Loucy (cell line): ENCODE measurements around the gene SGPL1.

Experiments
- H2AFZ ChIP-seq: fragments of 200-600 bp; sonication (generic); 2 replicates; pipeline ENCODE4 v1.6.0; 2016; ENCODE audit warnings: antibody characterized with exemption, mild to moderate bottlenecking, low read length, moderate library complexity
- H3F3A ChIP-seq: fragments of 200-600 bp; 2 replicates; pipeline ENCODE4 v1.6.0; 2016; ENCODE audit warnings: antibody characterized with exemption, low read depth, mild to moderate bottlenecking
- H3K27me3 ChIP-seq: fragments of 200-600 bp; sonication (generic); 2 replicates; pipeline ENCODE4 v1.6.1; 2014; ENCODE audit warnings: low read length, mild to moderate bottlenecking; ENCODE audit not compliant: insufficient read depth, poor library complexity, severe bottlenecking
- H3K36me3 ChIP-seq: fragments of 200-600 bp; sonication (generic); 2 replicates; pipeline ENCODE4 v1.6.1; 2016; ENCODE audit warnings: low read length; ENCODE audit not compliant: insufficient read depth
- H3K4me1 ChIP-seq: fragments of 200-600 bp; sonication (generic); 2 replicates; pipeline ENCODE4 v1.5.1; 2014; ENCODE audit warnings: low read length, mild to moderate bottlenecking; ENCODE audit not compliant: insufficient read depth, poor library complexity, severe bottlenecking
- H3K4me2 ChIP-seq: fragments of 200-600 bp; sonication (generic); 2 replicates; pipeline ENCODE4 v1.6.0; 2014; ENCODE audit warnings: antibody characterized with exemption, low read length, low read depth, mild to moderate bottlenecking; ENCODE audit not compliant: poor library complexity, severe bottlenecking
- H3K4me3 ChIP-seq: fragments of 200-600 bp; sonication (generic); 2 replicates; pipeline ENCODE4 v1.5.1; 2014; ENCODE audit warnings: low read length, mild to moderate bottlenecking, mixed read lengths; ENCODE audit not compliant: poor library complexity, severe bottlenecking
- H3K79me2 ChIP-seq: fragments of 200-600 bp; sonication (generic); 2 replicates; pipeline ENCODE4 v1.6.1; 2014; ENCODE audit warnings: low read length; ENCODE audit not compliant: insufficient read depth
- H3K9ac ChIP-seq: fragments of 200-600 bp; sonication (generic); 2 replicates; pipeline ENCODE4 v1.6.0; 2014; ENCODE audit warnings: mild to moderate bottlenecking, low read depth, low read length, moderate library complexity; ENCODE audit not compliant: poor library complexity, severe bottlenecking
- H3K9me2 ChIP-seq: fragments of 200-600 bp; sonication (generic); replicated peaks from 2 replicates; pipeline ENCODE4 v1.6.1; 2016; ENCODE audit warnings: low read depth, low read length, mixed read lengths
- H3K9me3 ChIP-seq: fragments of 200-600 bp; sonication (generic); 2 replicates; pipeline ENCODE4 v1.6.1; 2014; ENCODE audit warnings: mild to moderate bottlenecking, antibody characterized with exemption, low read length, low read depth; ENCODE audit not compliant: insufficient read depth
- H4K20me1 ChIP-seq: fragments of 200-600 bp; sonication (generic); 2 replicates; pipeline ENCODE4 v1.6.0; 2014; ENCODE audit warnings: antibody characterized with exemption, low read length, mild to moderate bottlenecking; ENCODE audit not compliant: insufficient read depth, poor library complexity, severe bottlenecking
- CTCF ChIP-seq: fragments of 200-600 bp; sonication (generic); conservative IDR thresholded peaks from 2 replicates; pipeline ENCODE4 v1.5.1; 2014; ENCODE audit warnings: mild to moderate bottlenecking, antibody characterized with exemption, low read length
- EZH2phosphoT487 ChIP-seq: fragments of 200-600 bp; IDR thresholded peaks from 2 replicates; pipeline ENCODE4 v1.6.1; 2018; ENCODE audit warnings: antibody characterized with exemption, mild to moderate bottlenecking, moderate library complexity, borderline replicate concordance

SGPL1 gene

GRCh38 chr10:70778267-70778924 lies 37.4 kb upstream of the SGPL1 start:
- no peak overlapping the region for H3K4me2 ChIP-seq
- H4K20me1 ChIP-seq, result no peaks in the 10 kb centered on the region
- no peaks in the 10 kb centered on the region for H3K9me2 ChIP-seq
- H3K4me1 ChIP-seq, result peaks cover 14% of the 10 kb centered on the region
- no peaks in the 10 kb centered on the region for H3K27me3 ChIP-seq
- H2AFZ ChIP-seq, result no peak overlapping the region
- no peak overlapping the region for H3K9ac ChIP-seq
- no peaks in the 10 kb centered on the region for H3K79me2 ChIP-seq
- no peak overlapping the region for H3K4me3 ChIP-seq
- no peaks in the 10 kb centered on the region for H3K36me3 ChIP-seq
- no peaks in the 10 kb centered on the region for H3F3A ChIP-seq
- H3K9me3 ChIP-seq, result no peaks in the 10 kb centered on the region
- TF ChIP-seq CTCF (no peak), EZH2phosphoT487 (no peak)

GRCh38 chr10:70779088-70779487 lies 36.7 kb upstream of the SGPL1 start:
- H3K9ac ChIP-seq, result no peak overlapping the region
- H3K4me1 ChIP-seq, result peaks cover 16% of the 10 kb centered on the region
- no peaks in the 10 kb centered on the region for H3F3A ChIP-seq
- no peak overlapping the region for H3K4me2 ChIP-seq
- no peak overlapping the region for H2AFZ ChIP-seq
- no peak overlapping the region for H3K4me3 ChIP-seq
- TF ChIP-seq CTCF, result no peak
- no peak for TF ChIP-seq EZH2phosphoT487
- H3K79me2 ChIP-seq, result no peaks in the 10 kb centered on the region
- H3K36me3 ChIP-seq, result no peaks in the 10 kb centered on the region
- H4K20me1 ChIP-seq, result no peaks in the 10 kb centered on the region
- no peaks in the 10 kb centered on the region for H3K27me3 ChIP-seq
- H3K9me3 ChIP-seq, result no peaks in the 10 kb centered on the region
- H3K9me2 ChIP-seq, result no peaks in the 10 kb centered on the region

- Histone ChIP-seq H3K36me3 (no peaks in the 10 kb centered on the region), H3K4me1 (peaks cover 21% of the 10 kb centered on the region), H3K4me3 (no peak overlapping the region), H3K27me3 (no peaks in the 10 kb centered on the region), H3K9ac (no peak overlapping the region), H3K79me2 (no peaks in the 10 kb centered on the region), H3F3A (no peaks in the 10 kb centered on the region), H3K4me2 (no peak overlapping the region), H2AFZ (no peak overlapping the region), H4K20me1 (no peaks in the 10 kb centered on the region), H3K9me2 (no peaks in the 10 kb centered on the region), H3K9me3 (no peaks in the 10 kb centered on the region)
- TF ChIP-seq CTCF (no peak), EZH2phosphoT487 (no peak)
Measured at GRCh38 chr10:70779511-70780369, 36.0 kb upstream of the SGPL1 start.
